K562 (cell line): ENCODE measurements around the gene OR2W1. TPM values are rescaled to one million over a fixed set of nuclear protein-coding genes. Genes with fewer than 3 reads are reported as not detected.

Experiments used
- ATAC-seq: fragments of 200-7000 bp; cut with Tn5 transposase; 3 replicates; pipeline ENCODE4 v1.9.1; 2020; ENCODE audit warnings: moderate library complexity
- BruUV-seq: library from RNA; stranded (reverse); fragments of 400-500 nt; replicated peaks from 2 replicates; lab custom pipeline; 2021; lab: Mats Ljungman, UMichigan
- CTCF ChIA-PET: fragments of 300-600 bp; formaldehyde crosslinking; extraction: SDS; loops from one replicate; lab custom pipeline; 2021; ENCODE audit warnings: low intra/inter-chr PET ratio; lab: Yijun Ruan, JAX
- POLR2A ChIA-PET: fragments of 300-600, 350-650 bp; sonication (Branson Sonifier 250); formaldehyde crosslinking; extraction: SDS; loops from one replicate; lab custom pipeline; 2021; ENCODE audit warnings: antibody characterized with exemption, inconsistent platforms; lab: Yijun Ruan, JAX
- DNase-seq, 4 experiments: peaks; one replicate each; pipeline versions ENCODE4 v3.0.0 to v3.0.0-alpha.2; 2011 to 2018; ENCODE audit warnings: low spot score in 3 of 4, mixed read lengths in 3 of 4; ENCODE audit errors: extremely low read depth in 1 of 4
- FAIRE-seq: peaks from 2 replicates; lab custom pipeline; 2011; peaks lifted over from hg19 to GRCh38; lab: Jason Lieb, UNC
- H2AFZ ChIP-seq: 2 replicates; pipeline ENCODE4 v1.6.0; 2011; ENCODE audit warnings: low read depth, low read length, control low read depth, inconsistent platforms
- H3K27ac ChIP-seq: fragments of 200-600 bp; 3 replicates; pipeline ENCODE4 v1.8.0; 2011; ENCODE audit warnings: low read depth, mild to moderate bottlenecking, control low read depth, inconsistent platforms, low read length, moderate library complexity, mixed read lengths; ENCODE audit errors: extremely low read depth
- H3K27me3 ChIP-seq, 2 experiments: fragments of 300-600 bp in 1 of 2; 2 replicates in 1 of 2; 3 replicates in 1 of 2; pipeline versions ENCODE4 v1.6.0 to v1.8.0; 2011; ENCODE audit warnings: inconsistent platforms in 2 of 2, low read length in 2 of 2, mild to moderate bottlenecking in 1 of 2, mixed read lengths in 1 of 2, moderate library complexity in 1 of 2; ENCODE audit not compliant: control insufficient read depth in 2 of 2, insufficient read depth in 2 of 2
- H3K36me3 ChIP-seq: fragments of 300-600 bp; 3 replicates; pipeline ENCODE4 v1.8.0; 2011; ENCODE audit warnings: mild to moderate bottlenecking, low read length, inconsistent platforms; ENCODE audit not compliant: control insufficient read depth, insufficient read depth
- H3K4me1 ChIP-seq, 2 experiments: fragments of 200-600 bp in 1 of 2; replicated peaks in 1 of 2; 2 replicates in 1 of 2; 3 replicates in 1 of 2; pipeline versions ENCODE4 v1.5.1 to v1.8.0; 2011; ENCODE audit warnings: inconsistent platforms in 2 of 2, low read length in 2 of 2, mild to moderate bottlenecking in 1 of 2, mixed read lengths in 1 of 2, moderate library complexity in 1 of 2; ENCODE audit not compliant: control insufficient read depth in 2 of 2, insufficient read depth in 2 of 2
- H3K4me2 ChIP-seq: 2 replicates; pipeline ENCODE4 v1.6.1; 2011; ENCODE audit warnings: low read length, control low read depth, inconsistent platforms, mixed read lengths; ENCODE audit not compliant: insufficient read depth
- H3K4me3 ChIP-seq: fragments of 200-600 bp; sonication (generic), shearing (Covaris generic); 2 replicates; pipeline ENCODE4 v1.5.1; 2016; ENCODE audit warnings: control low read depth, inconsistent platforms
- H3K79me2 ChIP-seq: fragments of 200-600 bp; 3 replicates; pipeline ENCODE4 v1.8.0; 2011; ENCODE audit warnings: low read length, inconsistent platforms; ENCODE audit not compliant: control insufficient read depth, insufficient read depth
- H3K9ac ChIP-seq, 2 experiments: 2 replicates each; pipeline versions ENCODE4 v1.6.0 to v1.6.1; 2011; ENCODE audit warnings: low read depth in 2 of 2, low read length in 2 of 2, control low read depth in 1 of 2, inconsistent platforms in 1 of 2, mild to moderate bottlenecking in 1 of 2, mixed read lengths in 1 of 2; ENCODE audit not compliant: insufficient read depth in 1 of 2
- H3K9me1 ChIP-seq: one replicate; pipeline ENCODE4 v1.6.0; 2011; ENCODE audit warnings: inconsistent platforms, mild to moderate bottlenecking, low read length, moderate library complexity; ENCODE audit not compliant: control insufficient read depth, insufficient read depth
- H3K9me3 ChIP-seq: replicated peaks from 2 replicates; pipeline ENCODE4 v1.5.1; 2011; ENCODE audit warnings: low read depth, low read length, inconsistent platforms; ENCODE audit not compliant: control insufficient read depth, insufficient read depth
- H4K20me1 ChIP-seq: replicated peaks from 2 replicates; pipeline ENCODE4 v1.6.1; 2011; ENCODE audit warnings: low read length, inconsistent platforms, mixed read lengths; ENCODE audit not compliant: control insufficient read depth, insufficient read depth
- GATA2 ChIP-seq: sonication (generic); formaldehyde crosslinking; IDR thresholded peaks from 2 replicates; pipeline ENCODE4 v1.4.0; 2020; ENCODE audit warnings: mild to moderate bottlenecking, missing genetic modification reagents
- HCFC1 ChIP-seq: IDR thresholded peaks from 2 replicates; pipeline ENCODE4 v1.6.1; 2012; ENCODE audit warnings: low read depth, low read length, improper control_type of control experiment
- PHF20 ChIP-seq: fragments of 450-650 bp; IDR thresholded peaks from 2 replicates; pipeline ENCODE4 v1.6.1; 2018; ENCODE audit not compliant: partially characterized antibody
- PRDM10 ChIP-seq: fragments of 450-650 bp; IDR thresholded peaks from 2 replicates; pipeline ENCODE4 v1.6.1; 2018; ENCODE audit not compliant: partially characterized antibody
- RCOR1 ChIP-seq, 2 experiments: IDR thresholded peaks; 2 replicates each; pipeline ENCODE4 v1.6.1; 2012; ENCODE audit warnings: low read depth in 2 of 2, low read length in 2 of 2, borderline replicate concordance in 1 of 2, improper control_type of control experiment in 1 of 2
- TBP ChIP-seq: optimal IDR thresholded peaks from 2 replicates; pipeline ENCODE3; 2011; ENCODE audit warnings: low read depth, low read length, improper control_type of control experiment
- ZNF445 ChIP-seq: fragments of 250-450 bp; sonication (Bioruptor Pico); IDR thresholded peaks from 2 replicates; pipeline ENCODE4 v1.4.0; 2020; ENCODE audit warnings: low read depth, mild to moderate bottlenecking, moderate library complexity
- ZNF592 ChIP-seq: fragments of 450-650 bp; IDR thresholded peaks from 2 replicates; pipeline ENCODE4 v1.6.1; 2017; ENCODE audit warnings: antibody characterized with exemption, mild to moderate bottlenecking
- WGBS: fragments of 100-300 bp; shearing (Covaris generic); methylation state at CpG from one replicate; pipeline ENCODE4 v1.1.6; 2016; ENCODE audit warnings: low coverage, mixed read lengths; ENCODE audit not compliant: insufficient coverage; ENCODE audit errors: missing lambda C conversion rate; 5-methylcytosine and 5-hydroxymethylcytosine counted together
- in situ Hi-C: fragments of 300-500 bp; cut with MboI; formaldehyde crosslinking; loops from 4 replicates; pipeline ENCODE4 v1.15.0; 2018; ENCODE audit warnings: inconsistent platforms, mixed read lengths
- intact Hi-C: fragments of 100-400 bp; cut with micrococcal nuclease; formaldehyde crosslinking; loops from 2 replicates; pipeline ENCODE4 v1.14.2; 2022
- polyA plus RNA-seq, 8 experiments: library from polyadenylated mRNA; depleted of rRNA in 4 of 8; stranded (reverse) in 5 of 8; unstranded in 3 of 8; fragments of >200 nt; fragmentation: Nextera tagmentation in 2 of 8; fragmentation: Illumina TruSeq in 1 of 8; extraction: Ambion mirVana in 2 of 8; extraction: Trizol in 1 of 8; gene quantifications; 2 replicates each; pipeline versions ENCODE4 v1.2.1 to v1.2.3, GENCODE V29; 2011 to 2014; ENCODE audit warnings: inconsistent platforms in 1 of 8, missing spikeins in 1 of 8
- total RNA-seq, 7 experiments: library from RNA; depleted of rRNA in 6 of 7; stranded (reverse); fragments of >200 nt in 6 of 7; fragmentation: Illumina TruSeq in 2 of 7; extraction: Trizol in 2 of 7; gene quantifications; 2 replicates each; pipeline versions ENCODE4 v1.2.1 to v1.2.3, GENCODE V29; 2011 to 2021; ENCODE audit warnings: low replicate concordance in 1 of 7

The OR2W1 gene
- total and polyA plus RNA-seq, 9 of the 15 experiments (the other 6 are each of a cell fraction or from before 2014, with no cell fraction given) = not detected

- Histone ChIP-seq H3K79me2 (no peaks in the 10 kb centered on the region), H3K9ac (peak overlapping the region; percentile 49 to 87), H4K20me1 (no peaks in the 10 kb centered on the region), H3K4me1 (peaks cover 2 to 12% of the 10 kb centered on the region in 2 experiments; a peak in 4 of 5 replicates), H2AFZ (peak overlapping the region; percentile 98), H3K9me3 (peaks cover 5% of the 10 kb centered on the region; the same call in 1 of the 2 replicates), H3K27ac (peak overlapping the region; percentile 11; the same call in 2 of the 3 replicates), H3K9me1 (no peaks in the 10 kb centered on the region), H3K4me2 (peak overlapping the region; percentile 83), H3K36me3 (no peaks in the 10 kb centered on the region), H3K4me3 (peak overlapping the region; percentile 48), H3K27me3 (no peaks in the 10 kb centered on the region)
- CTCF ChIA-PET = no interaction called here
- intact Hi-C loops = no loop called here
- under 1% methylated on average over 30 of the region's 30 CpGs for WGBS
- POLR2A ChIA-PET = interaction anchor here (0.6 to 1.4 kb wide), 12 partner anchors 9 to 173 kb away, joined by 3 to 5 read pairs (median 3); no protein-coding TSS in a partner anchor
- FAIRE-seq (peak; percentile 85), DNase-seq (peak; percentile 65 to 91 (median 78)), ATAC-seq (peak; percentile 97)
- in situ Hi-C loops = no loop called here
- BruUV-seq = no TSS peak
- peak; percentile 44 for TF ChIP-seq PHF20
- TF ChIP-seq RCOR1 (IDR thresholded peaks at IDR 0.05; ENCODE audit: borderline replicate concordance in 1 of 2, low read depth in 2 of 2, low read length in 2 of 2) = peak in 1 of 2 experiments; percentile 52; a peak in 2 of 4 replicates
- TF ChIP-seq GATA2 = no peak
- peak; percentile 45 for TF ChIP-seq TBP
- no peak for TF ChIP-seq ZNF445 (CRISPR knock-in tag)
- TF ChIP-seq PRDM10 = peak; percentile 72
- TF ChIP-seq HCFC1 = 0 out of 2 replicates have a peak, but pooled peaks have one; percentile 26
- TF ChIP-seq ZNF592 = peak; percentile 33; the same call in 1 of the 2 replicates
Measured at GRCh38 chr6:29011276-29011734, 33.7 kb downstream of the OR2W1 start.
